ENCODE measurements around the gene TMX4.

GRCh38 chr20:7937328-7937727, 82.2 kb downstream of the TMX4 start:
- TF ChIP-seq CTCF (IDR thresholded peaks at IDR 0.05; ENCODE audit: extremely low read depth in 1 of 2, insufficient read depth in 1 of 2, low read depth in 1 of 2, low read length in 2 of 2), result no peak
- no peak for TF ChIP-seq POLR2A (IDR thresholded peaks at IDR 0.05; ENCODE audit: low read depth, low read length)
- no peak for TF ChIP-seq POLR2AphosphoS5 (IDR thresholded peaks at IDR 0.05; ENCODE audit: insufficient read depth, low read depth, low read length)
- no peak for TF ChIP-seq EZH2 (IDR thresholded peaks at IDR 0.05; ENCODE audit: borderline replicate concordance, low read depth, low read length, severe bottlenecking)

All from endothelial cell of umbilical vein (primary cell).